Aortic smooth muscle cell (primary cell): ENCODE measurements around the gene EXD1. TPM values are rescaled to one million over a fixed set of nuclear protein-coding genes. Genes with fewer than 3 reads are reported as not detected.

Experiments used
- total RNA-seq: library from RNA; depleted of rRNA; stranded (reverse); fragments of >200 nt; gene quantifications from 2 replicates; pipeline ENCODE4 v1.2.3, GENCODE V29; 2014

Gene EXD1
- total RNA-seq: not detected in 2 replicates

GRCh38 chr15:41230650-41231421 is at the start of gene EXD1, which contains the start of gene CHP1:
Gene EXD1 (minus strand): TSS chr15:41230757. CDS start chr15:41226575, 4,182 bp downstream.
Gene CHP1 (plus strand): TSS chr15:41231268. CDS start chr15:41231383, 115 bp downstream.

Other genes starting within 250 kb of the EXD1 start
- gene INO80, start 114.5 kb downstream of the EXD1 start, total RNA-seq: 22.4 and 23.1 TPM in 2 replicates
- gene CHP1, start 511 bp upstream of the EXD1 start, total RNA-seq: 77.8 and 80.5 TPM in 2 replicates
- 3.7 and 4.9 TPM in 2 replicates for gene OIP5, start 101.8 kb upstream of the EXD1 start, total RNA-seq
- 48.2 and 53.5 TPM in 2 replicates for gene NUSAP1, start 102.1 kb upstream of the EXD1 start, total RNA-seq
- gene NDUFAF1, start 171.7 kb upstream of the EXD1 start, total RNA-seq: 23.0 and 23.8 TPM in 2 replicates
- 15.9 and 19.3 TPM in 2 replicates for gene RTF1, start 186.3 kb upstream of the EXD1 start, total RNA-seq